ENCODE measurements around the gene COL13A1.

GRCh38 chr10:69941730-69942129 is 140.0 kb downstream of the COL13A1 start:
- no peak for TF ChIP-seq EGR1 (IDR thresholded peaks at IDR 0.05; ENCODE audit: low read depth)
- TF ChIP-seq CTCF (IDR thresholded peaks at IDR 0.05 in 2 of 3, conservative IDR thresholded peaks at IDR 0.05 in 1 of 3; ENCODE audit: borderline replicate concordance in 1 of 3, insufficient read depth in 1 of 3, low read depth in 2 of 3, low read length in 2 of 3): no peak
- TF ChIP-seq EZH2 (IDR thresholded peaks at IDR 0.05): no peak
- no peak for TF ChIP-seq SRF (IDR thresholded peaks at IDR 0.05; ENCODE audit: low read depth)
- no peak for TF ChIP-seq POLR2A (IDR thresholded peaks at IDR 0.05; ENCODE audit: borderline replicate concordance, extremely low read depth, insufficient read depth, insufficient read length)
- no peak for TF ChIP-seq TCF7L2 (IDR thresholded peaks at IDR 0.05; ENCODE audit: borderline replicate concordance, extremely low read depth, insufficient read depth, insufficient read length)
- no peak for TF ChIP-seq ATF3 (IDR thresholded peaks at IDR 0.05)
- no peak for TF ChIP-seq CEBPB (IDR thresholded peaks at IDR 0.05; ENCODE audit: low read depth)
- no peak for TF ChIP-seq POLR2AphosphoS5 (IDR thresholded peaks at IDR 0.05; ENCODE audit: low read depth, low read length)
- TF ChIP-seq MAX (IDR thresholded peaks at IDR 0.05): no peak
- TF ChIP-seq SIN3A (IDR thresholded peaks at IDR 0.05; ENCODE audit: low read depth): no peak
- TF ChIP-seq ZNF274 (IDR thresholded peaks at IDR 0.05; ENCODE audit: low read depth, low read length): no peak
- no peak for TF ChIP-seq REST (IDR thresholded peaks at IDR 0.05; ENCODE audit: low read depth)
